Activated CD4-positive, alpha-beta T cell treated with anti-CD3 and anti-CD28 coated beads, Interleukin-10, Interleukin-2, amounts not matched to agents 100 ng/mL and 50 ng/mL, durations not matched to agents 16 hours and 8 hours (primary cell): ENCODE data around the gene AMD1.

Experiments
- DNase-seq: peaks from one replicate; pipeline ENCODE4 v3.0.0-alpha.2; 2020

Gene AMD1

GRCh38 chr6:110939429-110940200 lies 65.0 kb downstream of the AMD1 start:
- DNase-seq, result no peak

DNA sequence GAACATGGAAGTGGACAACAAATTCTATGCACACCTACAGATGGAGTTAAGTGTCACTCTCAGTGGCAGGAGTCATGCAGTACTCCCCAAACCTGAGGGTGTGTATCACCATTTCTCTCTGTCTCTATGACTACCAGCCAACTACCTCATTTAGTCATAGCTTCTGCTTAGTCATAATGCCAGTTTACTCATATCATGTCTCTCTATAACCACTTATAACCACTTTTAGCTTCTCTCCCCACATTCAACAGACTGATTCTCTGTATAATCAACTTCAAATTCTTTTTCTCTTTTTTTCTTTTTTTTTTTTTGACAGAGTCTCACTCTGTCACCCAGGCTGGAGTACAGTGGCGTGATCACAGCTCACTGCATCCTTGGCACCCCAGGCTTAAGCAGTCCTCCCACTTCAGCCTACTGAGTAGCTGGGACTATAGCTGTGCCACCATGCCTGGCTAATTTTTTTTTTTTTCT lies 70.1 kb downstream of the AMD1 start:
- DNase-seq, result peak; percentile 95
